ENCODE results near the gene POC5. TPM values are rescaled to one million over a fixed set of nuclear protein-coding genes. Genes with fewer than 3 reads are reported as not detected.

The POC5 gene
- total and polyA plus RNA-seq, 2 experiments from 2014 or later = 16.2 to 25.9 TPM

GRCh38 chr5:75627801-75628200 lies 89.4 kb downstream of the POC5 start:
- no peaks in the 10 kb centered on the region for H3K27me3 ChIP-seq (ENCODE audit: insufficient read depth)
- no peaks in the 10 kb centered on the region for H3K27me3 Mint-ChIP-seq (ENCODE audit: insufficient read depth, low read depth, poor library complexity)

More at GRCh38 chr5:75627801-75628200, 89.4 kb downstream of the POC5 start:
- no peaks in the 10 kb centered on the region for H3K4me1 ChIP-seq (ENCODE audit: insufficient read depth)
- no peak for ATAC-seq
- H3K4me3 ChIP-seq = no peak overlapping the region
- Mint-ChIP-seq H3K4me1 (no peaks in the 10 kb centered on the region), H3K36me3 (ENCODE audit: low read depth) (no peaks in the 10 kb centered on the region), H3K9me3 (no peaks in the 10 kb centered on the region), H3K27ac (no peak overlapping the region), H3K4me3 (no peak overlapping the region)
- no peak overlapping the region for H2AFZ ChIP-seq
- DNase-seq (ENCODE audit: low spot score) = no peak
- no peaks in the 10 kb centered on the region for H3K9me2 ChIP-seq (ENCODE audit: insufficient read depth)
- H4K20me1 ChIP-seq (replicated peaks; ENCODE audit: insufficient read depth) = no peaks in the 10 kb centered on the region
- no peaks in the 10 kb centered on the region for H3F3A ChIP-seq (replicated peaks; ENCODE audit: low read depth)
- no peaks in the 10 kb centered on the region for H3K79me2 ChIP-seq (replicated peaks; ENCODE audit: insufficient read depth)
- no peak overlapping the region for H3K27ac ChIP-seq (ENCODE audit: low read depth)
- TF ChIP-seq CTCF (conservative IDR thresholded peaks at IDR 0.05; ENCODE audit: low read depth in 2 of 2) (no peak), STAT1 (IDR thresholded peaks at IDR 0.05; ENCODE audit: unreplicated experiment) (no peak), POLR2AphosphoS5 (IDR thresholded peaks at IDR 0.05; ENCODE audit: low read depth) (no peak), EZH2phosphoT487 (IDR thresholded peaks at IDR 0.05; ENCODE audit: unreplicated experiment) (no peak), JUNB (IDR thresholded peaks at IDR 0.05; ENCODE audit: unreplicated experiment) (no peak), NANOG (IDR thresholded peaks at IDR 0.05; ENCODE audit: borderline replicate concordance) (no peak), EZH2 (IDR thresholded peaks at IDR 0.05; ENCODE audit: low read depth, unreplicated experiment) (no peak), ETS1 (IDR thresholded peaks at IDR 0.05) (no peak), ZNF114 (CRISPR knock-in tag; IDR thresholded peaks at IDR 0.05) (no peak), ZNF331 (CRISPR knock-in tag; IDR thresholded peaks at IDR 0.05; ENCODE audit: low read depth) (no peak), CREB1 (CRISPR knock-in tag; IDR thresholded peaks at IDR 0.05; ENCODE audit: low read depth) (no peak), ZNF462 (CRISPR knock-in tag; IDR thresholded peaks at IDR 0.05) (no peak), REST (IDR thresholded peaks at IDR 0.05; ENCODE audit: unreplicated experiment) (no peak)
- H3K4me2 ChIP-seq = no peak overlapping the region
- no peaks in the 10 kb centered on the region for H3K36me3 ChIP-seq (ENCODE audit: insufficient read depth)

All from GM23338 (cell line).